Embryonic facial prominence (tissue), 1 donor: Measurements from ENCODE around the gene RGS17.
"Not testable (repeated sequence)": the region's sequence is repeated elsewhere in the genome, so short reads cannot be mapped to it uniquely, and the experiment has no call there.

Experiments used
- DNase-seq: peaks from one replicate; pipeline ENCODE4 v3.0.0-alpha.2; 2016; ENCODE audit errors: extremely low spot score

Gene RGS17

GRCh38 chr6:152985300-152985699, 145.8 kb downstream of the RGS17 start:
- DNase-seq, result not testable (repeated sequence)

- no peak for DNase-seq
These were observed 146.6 kb downstream of the RGS17 start for GRCh38 chr6:152984513-152984872.

GRCh38 chr6:152983637-152984512, 147.2 kb downstream of the RGS17 start:
- DNase-seq, result peak; percentile 48

GRCh38 chr6:152982904-152983636, 148.0 kb downstream of the RGS17 start, which contains the start of gene FBXO5:
TSS of gene FBXO5 (minus strand) at chr6:152983041. CDS start at chr6:152982959, 82 bp downstream.
- peak; percentile 95 for DNase-seq

GRCh38 chr6:152981989-152982903, 148.8 kb downstream of the RGS17 start:
- DNase-seq, result peak; percentile 60

GRCh38 chr6:152981219-152981618, 149.9 kb downstream of the RGS17 start:
- DNase-seq, result no peak

GRCh38 chr6:152980656-152981055, 150.4 kb downstream of the RGS17 start:
- no peak for DNase-seq

- DNase-seq, result no peak
These were observed 152.0 kb downstream of the RGS17 start for GRCh38 chr6:152979116-152979515.

- no peak for DNase-seq
These were observed 153.0 kb downstream of the RGS17 start for GRCh38 chr6:152978058-152978457.

GRCh38 chr6:152977556-152977955, 153.5 kb downstream of the RGS17 start:
- no peak for DNase-seq

GRCh38 chr6:152976749-152977148, 154.3 kb downstream of the RGS17 start:
- no peak for DNase-seq

- no peak for DNase-seq
These were observed 155.7 kb downstream of the RGS17 start for GRCh38 chr6:152975204-152975915.

- no peak for DNase-seq
These were observed 157.2 kb downstream of the RGS17 start for GRCh38 chr6:152973916-152974315.

GRCh38 chr6:152969688-152970418, 161.2 kb downstream of the RGS17 start:
- DNase-seq, result no peak

GRCh38 chr6:152966168-152966894, 164.8 kb downstream of the RGS17 start:
- not testable (repeated sequence) for DNase-seq

GRCh38 chr6:152959333-152959732, 171.7 kb downstream of the RGS17 start:
- DNase-seq, result no peak

- DNase-seq, result no peak
These were observed 173.3 kb downstream of the RGS17 start for GRCh38 chr6:152957796-152958195.
